A673 (cell line): ENCODE results near the gene RPN1.
"Not testable (repeated sequence)": the region's sequence is repeated elsewhere in the genome, so short reads cannot be mapped to it uniquely, and the experiment has no call there.

Experiments used
- CTCF ChIP-seq: fragments of 300-800, 200-600 bp; sonication (generic); conservative IDR thresholded peaks from 2 replicates; pipeline ENCODE4 v1.5.1; 2017; ENCODE audit warnings: low read depth, mild to moderate bottlenecking, antibody characterized with exemption, low read length, moderate library complexity, mixed read lengths
- EZH2 ChIP-seq: fragments of 200-600 bp; sonication (generic); IDR thresholded peaks from 2 replicates; pipeline ENCODE4 v1.6.1; 2017; ENCODE audit warnings: borderline replicate concordance, low read depth, mild to moderate bottlenecking, mixed read lengths, antibody characterized with exemption, low read length; ENCODE audit not compliant: poor library complexity, severe bottlenecking

GRCh38 chr3:128653993-128654805 is 3.6 kb upstream of the RPN1 start:
- TF ChIP-seq CTCF, EZH2: not testable (repeated sequence)
